ENCODE results near the gene BRD3OS.
"Not testable (repeated sequence)": the region's sequence is repeated elsewhere in the genome, so short reads cannot be mapped to it uniquely, and the experiment has no call there.

Gene BRD3OS

DNA sequence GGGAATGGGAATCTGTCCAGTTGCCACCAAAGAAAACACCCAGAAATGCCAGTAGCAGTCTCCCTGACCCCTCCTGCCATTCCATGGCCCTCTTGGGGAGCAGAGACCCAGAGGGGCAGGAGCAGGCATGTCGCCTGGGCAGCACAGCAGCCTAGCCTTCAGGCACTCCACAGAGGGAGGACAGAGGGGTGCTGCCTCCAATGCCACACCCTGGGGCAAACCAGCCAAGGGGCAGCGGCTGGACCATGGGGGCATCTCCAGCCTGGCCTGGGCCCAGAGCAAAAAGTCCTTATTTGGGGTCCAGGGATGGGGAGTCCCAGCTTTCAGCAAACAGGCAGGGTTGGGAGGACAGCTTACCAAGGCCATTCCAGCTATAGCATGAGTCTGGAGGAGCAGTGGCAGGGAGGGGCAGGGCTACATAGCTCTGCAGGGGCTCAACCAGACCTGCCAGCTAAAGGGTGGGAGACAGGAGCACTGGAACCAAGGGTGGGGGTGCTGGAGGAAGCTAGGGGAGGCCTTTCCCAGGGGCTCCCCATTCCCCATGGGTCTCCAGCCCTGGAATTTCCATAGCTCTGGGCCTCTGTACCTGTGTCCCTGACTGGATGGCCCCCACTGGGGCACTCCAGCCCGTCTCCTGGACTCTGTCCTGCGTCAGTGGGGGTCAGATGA lies 35.9 kb downstream of the BRD3OS start:
- in situ Hi-C loops (cut with HindIII; ENCODE audit: low sequenced_read_pairs), result no loop called here

- in situ Hi-C loops (cut with HindIII; ENCODE audit: low sequenced_read_pairs), result no loop called here
These were observed 36.5 kb downstream of the BRD3OS start for GRCh38 chr9:134061688-134062371.

DNA sequence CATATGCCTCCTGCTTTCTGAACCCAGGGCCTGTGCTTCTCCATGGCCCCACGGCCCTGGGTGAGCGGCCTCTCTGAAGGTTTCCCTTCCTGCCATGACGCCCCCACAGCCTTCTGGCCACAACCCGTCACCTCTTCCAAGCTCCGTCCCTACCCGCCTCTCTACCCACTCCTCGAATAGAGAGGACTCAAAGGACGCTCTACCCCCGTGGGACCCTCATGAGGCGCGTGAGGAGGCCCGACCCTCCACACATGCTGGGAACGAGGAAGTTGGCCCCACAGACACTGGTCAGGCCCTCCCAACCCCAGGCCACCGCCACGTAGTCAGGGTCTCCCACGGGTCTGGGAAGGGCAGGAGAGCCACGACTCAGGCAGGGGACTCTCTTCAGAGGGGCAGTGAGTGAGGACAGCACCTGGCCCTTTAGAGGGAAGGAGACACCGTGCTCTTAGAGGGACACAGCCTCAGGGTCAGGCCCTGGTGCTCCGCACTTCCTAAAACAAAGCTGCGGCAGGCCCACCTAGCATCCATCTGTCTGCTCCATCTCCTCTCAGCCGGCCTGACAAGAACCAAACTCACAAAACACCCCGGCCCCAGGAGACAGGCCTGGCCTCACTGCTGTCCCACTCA lies 37.3 kb downstream of the BRD3OS start:
- in situ Hi-C loops (cut with HindIII; ENCODE audit: low sequenced_read_pairs), result no loop called here

GRCh38 chr9:134063088-134063570 lies 37.8 kb downstream of the BRD3OS start:
- in situ Hi-C loops (cut with HindIII; ENCODE audit: low sequenced_read_pairs), result no loop called here

- in situ Hi-C loops (cut with HindIII; ENCODE audit: low sequenced_read_pairs), result no loop called here
These were observed 38.5 kb downstream of the BRD3OS start for GRCh38 chr9:134063571-134064450.

GRCh38 chr9:134064711-134065110 lies 39.4 kb downstream of the BRD3OS start:
- in situ Hi-C loops (cut with HindIII; ENCODE audit: low sequenced_read_pairs), result no loop called here

GRCh38 chr9:134065612-134066419 lies 40.5 kb downstream of the BRD3OS start:
- in situ Hi-C loops (cut with HindIII; ENCODE audit: low sequenced_read_pairs), result no loop called here

DNA sequence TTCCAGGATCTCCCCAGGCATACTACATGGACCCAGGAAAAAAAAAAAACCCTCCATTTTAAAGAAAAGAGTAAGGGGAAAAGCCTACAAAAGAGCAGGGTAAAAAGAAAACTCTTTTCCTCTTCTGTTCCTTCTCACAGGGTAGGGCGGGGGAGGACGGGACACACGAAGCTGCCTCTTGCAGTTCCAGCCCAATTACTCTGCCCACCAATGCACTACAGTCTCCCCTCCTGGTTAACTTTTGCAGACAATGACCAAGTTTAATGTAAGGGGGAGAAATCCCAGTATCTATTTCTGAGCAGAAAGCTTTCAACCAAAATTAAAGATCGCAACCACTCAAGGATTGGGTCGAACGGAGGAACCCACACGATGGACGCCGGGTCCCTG lies 41.2 kb downstream of the BRD3OS start:
- in situ Hi-C loops (cut with HindIII; ENCODE audit: low sequenced_read_pairs), result no loop called here

- in situ Hi-C loops (cut with HindIII; ENCODE audit: low sequenced_read_pairs), result no loop called here
These were observed 41.9 kb downstream of the BRD3OS start for GRCh38 chr9:134066913-134067851.

DNA sequence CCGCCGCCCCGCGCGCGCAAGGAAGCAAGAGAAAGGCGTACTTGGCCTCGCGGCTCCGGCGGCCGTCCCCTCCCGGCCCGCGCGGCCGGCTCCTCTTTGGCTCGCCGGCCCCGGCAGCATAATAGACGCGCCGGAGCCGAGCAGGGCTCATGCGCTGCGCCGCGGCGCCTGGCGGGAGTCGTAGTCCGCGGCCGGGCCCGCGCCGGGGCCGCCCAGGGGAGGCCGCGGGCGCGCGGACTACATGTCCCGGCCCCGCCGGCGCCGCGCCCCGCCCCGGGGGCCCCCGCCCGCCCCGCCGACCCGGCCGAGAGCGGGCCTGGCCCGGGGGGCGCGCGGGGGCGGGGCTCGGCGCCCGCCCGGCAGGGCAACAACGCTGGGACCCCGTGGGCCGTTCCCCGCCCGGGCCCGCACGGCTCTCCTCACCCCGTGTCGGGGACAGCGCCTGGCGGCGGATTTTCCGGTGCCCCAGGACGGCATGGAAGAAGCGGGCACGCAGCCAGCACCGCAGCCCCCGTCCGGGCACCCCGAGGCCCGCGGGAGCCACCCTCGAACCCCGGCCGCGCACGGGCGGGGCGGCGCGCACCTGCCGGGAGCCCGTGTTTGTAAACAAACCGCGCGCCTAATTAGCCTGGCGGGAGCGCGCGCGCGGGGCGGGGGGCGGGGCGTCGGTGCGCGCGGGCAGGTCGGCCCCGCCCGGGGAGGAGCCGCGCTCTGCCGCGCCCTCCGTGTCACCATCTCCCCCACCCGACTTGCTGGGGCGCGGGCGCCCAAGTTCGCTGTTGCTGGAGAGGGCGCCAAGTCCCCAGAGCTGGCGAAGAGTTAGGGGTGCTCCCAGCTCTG lies 42.8 kb downstream of the BRD3OS start, which contains the start of gene BRD3:
Gene BRD3, minus strand, starts transcription at position 123 of the 840 bp plus-strand sequence. CDS start 14,549 bp downstream, outside the sequence.
- in situ Hi-C loops (cut with HindIII; ENCODE audit: low sequenced_read_pairs), result no loop called here

DNA sequence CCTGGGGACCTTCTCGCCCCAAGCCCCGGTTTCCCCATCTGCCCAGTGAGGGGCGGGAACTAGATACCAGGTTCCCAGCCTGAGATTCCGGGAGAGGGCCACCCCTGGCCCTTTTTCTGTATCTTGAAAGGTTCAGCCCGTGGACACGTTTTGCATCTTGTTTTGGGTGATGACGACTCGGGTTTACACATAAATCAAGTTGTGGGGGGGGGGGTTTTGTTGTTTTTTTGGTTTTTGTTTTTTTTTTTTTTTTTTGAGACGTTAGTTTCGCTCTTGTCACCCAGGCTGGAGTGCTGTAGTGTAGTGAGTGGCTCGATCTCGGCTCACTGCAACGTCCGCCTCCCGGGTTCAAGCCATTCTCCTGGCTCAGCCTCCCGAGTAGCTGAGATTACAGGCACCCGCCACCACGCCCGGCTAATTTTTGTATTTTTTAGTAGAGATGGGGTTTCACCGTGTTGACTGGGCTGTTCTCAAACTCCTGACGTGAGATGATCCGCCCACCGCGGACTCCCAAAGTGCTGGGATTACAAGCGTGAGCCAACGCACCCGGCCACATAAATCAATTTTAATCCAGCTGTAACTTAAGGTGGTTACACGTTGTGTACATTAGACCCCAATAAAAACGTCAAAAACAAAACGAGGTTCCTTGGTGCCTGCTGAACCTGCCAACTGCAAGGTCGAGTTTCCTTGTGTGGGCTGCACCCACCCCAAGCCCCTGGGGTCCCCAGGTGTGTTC lies 43.6 kb downstream of the BRD3OS start:
- in situ Hi-C loops (cut with HindIII; ENCODE audit: low sequenced_read_pairs), result no loop called here

DNA sequence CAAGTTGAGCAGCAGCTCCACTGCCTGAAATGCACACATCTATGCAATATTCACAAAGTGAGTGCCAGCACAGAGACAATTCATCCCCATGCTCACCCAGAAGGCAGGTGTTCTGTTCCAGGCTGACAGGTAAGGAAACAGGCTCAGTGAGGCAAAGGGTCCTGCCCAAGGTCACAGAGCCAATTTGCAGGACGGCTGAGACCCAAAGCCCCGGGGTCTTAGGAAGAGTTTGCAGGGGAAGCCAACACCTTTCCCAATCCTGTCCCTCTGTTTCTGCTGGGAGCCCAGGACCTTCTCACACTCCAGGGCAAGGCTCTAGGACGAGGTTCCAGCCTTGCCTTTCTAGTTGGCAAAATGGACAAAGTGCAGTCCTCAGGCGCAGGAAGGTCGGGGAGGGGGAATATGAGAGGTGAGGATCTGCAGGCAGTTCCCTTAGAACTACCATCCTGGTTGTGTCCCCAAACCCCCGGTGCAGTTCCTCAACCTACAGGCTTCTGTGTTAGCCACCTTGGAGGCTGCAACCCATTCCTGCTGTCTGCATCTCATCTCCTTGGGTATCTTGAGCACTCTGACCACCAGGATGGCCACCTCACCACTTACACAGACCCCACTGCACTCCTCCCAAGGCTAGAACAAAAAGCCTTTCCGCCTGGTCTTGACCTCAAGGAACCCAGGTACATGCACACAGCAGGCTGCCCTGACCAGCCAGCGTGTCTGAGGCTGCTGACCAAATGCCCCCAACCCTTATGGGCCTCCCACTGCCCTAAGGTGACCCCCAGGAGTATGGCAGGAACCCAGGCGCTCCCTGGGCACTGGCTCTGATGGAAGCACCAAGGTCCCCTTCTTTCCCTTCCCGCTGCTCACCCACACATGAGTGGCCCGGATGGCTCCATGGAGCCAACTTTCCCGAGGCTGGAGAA lies 44.5 kb downstream of the BRD3OS start:
- in situ Hi-C loops (cut with HindIII; ENCODE audit: low sequenced_read_pairs), result no loop called here

DNA sequence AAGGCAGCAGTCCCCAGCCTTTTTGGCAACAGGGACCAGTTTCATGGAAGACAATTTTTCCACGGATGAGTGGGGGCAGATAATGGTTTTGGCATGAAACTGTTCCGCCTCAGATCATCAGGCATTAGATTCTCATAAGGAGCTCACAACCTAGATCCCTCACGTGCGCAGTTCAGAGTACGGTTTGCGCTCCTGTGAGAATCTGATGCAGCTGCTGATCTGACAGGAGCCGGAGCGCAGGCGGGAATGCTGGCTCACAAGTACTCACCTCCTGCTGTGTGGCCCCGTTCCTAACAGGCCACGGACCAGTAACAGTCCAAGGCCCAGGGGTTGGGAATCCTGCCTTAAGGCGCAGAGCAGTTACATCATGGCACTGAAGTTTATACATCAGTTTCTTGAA lies 45.9 kb downstream of the BRD3OS start:
- in situ Hi-C loops (cut with HindIII; ENCODE audit: low sequenced_read_pairs), result no loop called here

GRCh38 chr9:134072683-134073082 lies 47.4 kb downstream of the BRD3OS start:
- in situ Hi-C loops (cut with HindIII; ENCODE audit: low sequenced_read_pairs), result not testable (repeated sequence)

DNA sequence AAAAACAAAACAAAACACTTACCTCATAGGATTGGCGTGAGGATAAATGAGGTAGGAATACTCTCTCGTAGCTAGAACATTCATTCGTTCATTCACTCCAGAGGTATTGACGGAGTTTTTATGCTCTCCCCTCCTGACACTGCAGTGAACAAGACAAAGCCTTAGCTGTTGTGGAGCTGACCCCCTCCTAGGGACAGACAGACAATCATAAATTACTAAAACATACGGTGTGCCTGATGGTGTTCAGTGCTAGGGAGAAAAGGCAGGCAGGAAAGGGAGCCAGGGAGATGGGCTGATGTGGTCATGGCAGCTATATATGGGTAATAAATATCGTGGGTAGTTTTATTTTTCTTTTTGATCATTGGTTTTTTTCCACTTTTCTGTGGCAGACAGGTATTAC lies 48.2 kb downstream of the BRD3OS start:
- in situ Hi-C loops (cut with HindIII; ENCODE audit: low sequenced_read_pairs), result no loop called here

DNA sequence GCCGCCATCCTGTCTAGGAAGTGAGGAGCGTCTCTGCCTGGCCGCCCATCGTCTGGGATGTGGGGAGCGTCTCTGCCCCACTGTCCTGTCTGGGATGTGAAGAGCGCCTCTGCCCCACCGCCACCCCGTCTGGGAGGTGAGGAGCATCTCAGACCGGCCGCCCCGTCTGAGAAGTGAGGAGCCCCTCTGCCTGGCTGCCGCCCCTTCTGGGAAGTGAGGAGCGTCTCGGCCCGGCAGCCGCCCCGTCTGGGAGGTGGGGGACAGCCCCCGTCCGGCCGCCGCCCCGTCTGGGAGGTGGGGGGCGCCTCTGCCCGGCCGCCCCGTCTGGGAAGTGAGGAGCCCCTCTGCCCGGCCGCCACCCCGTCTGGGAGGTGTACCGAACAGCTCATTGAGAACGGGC lies 50.4 kb downstream of the BRD3OS start:
- in situ Hi-C loops (cut with HindIII; ENCODE audit: low sequenced_read_pairs), result not testable (repeated sequence)

Measured in endothelial cell of hepatic sinusoid (primary cell).